GM18907 (cell line): ENCODE data around the gene GLE1.

Experiments
- ATAC-seq: cut with Tn5 transposase; IDR thresholded peaks from one replicate; pipeline ENCODE4 v1.9.1; 2021; ENCODE audit warnings: mild to moderate bottlenecking, moderate library complexity; ENCODE audit not compliant: unreplicated experiment

The GLE1 gene, protein sequence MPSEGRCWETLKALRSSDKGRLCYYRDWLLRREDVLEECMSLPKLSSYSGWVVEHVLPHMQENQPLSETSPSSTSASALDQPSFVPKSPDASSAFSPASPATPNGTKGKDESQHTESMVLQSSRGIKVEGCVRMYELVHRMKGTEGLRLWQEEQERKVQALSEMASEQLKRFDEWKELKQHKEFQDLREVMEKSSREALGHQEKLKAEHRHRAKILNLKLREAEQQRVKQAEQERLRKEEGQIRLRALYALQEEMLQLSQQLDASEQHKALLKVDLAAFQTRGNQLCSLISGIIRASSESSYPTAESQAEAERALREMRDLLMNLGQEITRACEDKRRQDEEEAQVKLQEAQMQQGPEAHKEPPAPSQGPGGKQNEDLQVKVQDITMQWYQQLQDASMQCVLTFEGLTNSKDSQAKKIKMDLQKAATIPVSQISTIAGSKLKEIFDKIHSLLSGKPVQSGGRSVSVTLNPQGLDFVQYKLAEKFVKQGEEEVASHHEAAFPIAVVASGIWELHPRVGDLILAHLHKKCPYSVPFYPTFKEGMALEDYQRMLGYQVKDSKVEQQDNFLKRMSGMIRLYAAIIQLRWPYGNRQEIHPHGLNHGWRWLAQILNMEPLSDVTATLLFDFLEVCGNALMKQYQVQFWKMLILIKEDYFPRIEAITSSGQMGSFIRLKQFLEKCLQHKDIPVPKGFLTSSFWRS

DNA sequence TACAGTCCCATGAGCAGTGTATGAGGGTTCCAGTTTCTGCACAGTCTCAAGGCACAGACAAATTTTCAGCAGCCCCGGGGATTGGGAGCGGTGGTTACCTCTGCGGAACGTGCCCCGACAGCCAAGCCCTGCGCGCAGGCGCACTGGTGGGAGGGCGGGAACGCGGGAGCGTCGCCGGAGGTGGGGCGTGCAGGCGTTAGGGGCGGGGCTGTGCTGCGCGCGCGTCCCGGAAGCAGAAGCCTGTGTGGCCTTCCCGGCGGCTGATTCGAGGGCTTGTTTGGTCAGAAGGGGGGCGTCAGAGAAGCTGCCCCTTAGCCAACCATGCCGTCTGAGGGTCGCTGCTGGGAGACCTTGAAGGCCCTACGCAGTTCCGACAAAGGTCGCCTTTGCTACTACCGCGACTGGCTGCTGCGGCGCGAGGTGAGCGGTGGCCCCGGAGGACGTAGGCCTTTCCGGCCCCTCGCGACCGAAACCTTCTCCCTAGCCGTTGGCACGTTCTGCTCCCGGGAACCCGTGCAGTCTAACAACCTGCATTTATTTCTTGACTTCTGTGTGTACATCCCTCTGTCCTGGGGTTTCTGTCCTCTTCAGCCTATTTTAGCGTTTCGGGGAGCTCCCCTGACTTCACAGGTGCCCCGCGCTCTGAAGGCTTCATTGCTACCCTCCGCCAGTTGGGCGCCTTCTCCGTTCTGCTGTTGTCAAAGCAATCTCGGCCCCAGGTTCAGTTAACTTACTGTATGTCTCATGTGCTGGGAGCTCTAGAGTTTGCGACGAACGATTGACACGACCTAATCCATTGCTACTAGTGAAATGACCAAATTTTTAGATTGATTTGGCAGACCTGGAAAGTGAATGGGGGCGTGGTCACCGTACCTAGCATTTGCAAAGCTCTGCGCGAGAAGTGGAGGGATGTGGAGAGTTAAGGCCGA is at the start of gene GLE1:
GLE1 (plus strand) TSS at position 235 of the 929 bp plus-strand sequence; CDS start at position 322, 87 bp downstream.
- peak; percentile 78 for ATAC-seq

DNA sequence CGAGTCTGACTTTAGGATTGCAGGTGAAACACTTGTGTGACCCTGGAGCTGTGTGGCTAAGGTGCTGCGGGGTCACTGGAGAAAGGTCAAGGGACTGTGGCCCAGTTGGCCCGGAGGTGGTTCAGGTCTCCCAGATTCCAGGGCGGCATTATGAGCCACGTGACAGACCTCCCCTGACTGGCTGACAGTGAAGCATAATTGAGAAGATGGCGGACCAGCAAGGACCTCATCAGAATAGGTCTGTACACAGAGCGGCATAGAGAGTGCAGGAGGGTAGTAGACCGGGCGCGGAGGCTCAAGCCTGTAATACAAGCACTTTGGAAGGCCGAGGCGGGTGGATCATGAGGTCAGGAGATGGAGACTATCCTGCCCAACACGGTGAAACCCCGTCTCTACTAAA is 49.5 kb upstream of the GLE1 start:
- no peak for ATAC-seq

DNA sequence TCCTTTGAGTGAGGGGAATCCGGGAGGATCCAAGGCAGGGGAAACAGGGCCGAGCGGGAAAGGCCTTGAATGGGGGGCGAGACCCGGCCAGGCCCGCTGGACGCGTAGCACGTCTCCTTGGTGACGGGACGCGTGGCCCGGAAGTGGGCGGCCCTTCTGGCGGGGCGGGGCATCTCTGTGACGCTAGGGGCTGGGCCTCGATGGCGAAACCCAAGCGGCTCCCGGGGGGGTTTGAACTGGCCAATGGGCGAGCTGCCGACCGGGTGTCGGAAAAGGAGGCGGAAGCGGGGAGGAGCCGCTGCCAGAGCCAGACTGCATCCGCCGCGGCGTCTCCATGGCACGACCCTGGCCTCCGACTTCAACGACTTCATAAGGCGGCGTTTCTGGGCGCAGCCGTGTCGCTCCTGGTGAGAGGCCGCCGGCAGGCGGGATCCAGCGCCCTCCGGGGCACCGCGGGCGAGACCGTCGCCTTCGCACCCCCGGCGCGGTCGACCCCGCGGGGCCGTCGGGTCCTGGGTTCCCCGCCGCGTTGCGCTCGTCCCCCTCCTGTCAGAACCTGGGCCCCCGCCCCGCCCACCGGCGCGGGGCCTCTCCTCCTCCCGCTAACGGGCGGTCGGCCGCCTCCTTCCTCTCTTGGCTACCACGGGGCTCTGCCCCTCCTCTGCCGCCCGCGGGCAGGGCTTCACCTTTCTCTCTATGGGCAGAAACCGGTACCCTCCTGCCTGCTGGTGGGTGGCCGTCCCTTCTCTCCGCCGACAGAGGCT is 48.5 kb upstream of the GLE1 start, which contains the start of gene ODF2:
ODF2 (plus strand) TSS at position 158 of the 764 bp plus-strand sequence; CDS start at position 244, 86 bp downstream.
- peak; percentile 89 for ATAC-seq

- peak; percentile 52 for ATAC-seq
Observed at GRCh38 chr9:128456613-128457061, 47.9 kb upstream of the GLE1 start.

DNA sequence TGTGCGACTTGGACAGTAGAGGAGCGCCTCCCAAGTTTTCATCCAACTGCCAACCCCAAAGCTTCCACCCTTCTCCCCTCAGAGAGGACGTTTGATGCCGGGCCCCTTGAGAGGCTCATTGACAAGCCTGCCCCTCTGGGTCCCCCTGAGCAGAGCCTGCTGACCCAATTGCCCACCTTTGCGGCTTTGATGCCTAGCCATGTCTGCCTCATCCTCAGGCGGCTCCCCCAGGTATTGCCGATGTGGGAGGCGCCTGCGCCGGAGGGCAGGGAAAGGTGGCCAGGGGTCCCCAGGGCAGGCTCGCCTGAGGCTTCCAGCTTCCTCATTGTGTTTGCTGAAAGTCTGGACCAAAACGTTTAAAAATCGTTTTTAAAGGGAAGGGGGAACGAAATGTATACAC is 47.3 kb upstream of the GLE1 start:
- no peak for ATAC-seq

DNA sequence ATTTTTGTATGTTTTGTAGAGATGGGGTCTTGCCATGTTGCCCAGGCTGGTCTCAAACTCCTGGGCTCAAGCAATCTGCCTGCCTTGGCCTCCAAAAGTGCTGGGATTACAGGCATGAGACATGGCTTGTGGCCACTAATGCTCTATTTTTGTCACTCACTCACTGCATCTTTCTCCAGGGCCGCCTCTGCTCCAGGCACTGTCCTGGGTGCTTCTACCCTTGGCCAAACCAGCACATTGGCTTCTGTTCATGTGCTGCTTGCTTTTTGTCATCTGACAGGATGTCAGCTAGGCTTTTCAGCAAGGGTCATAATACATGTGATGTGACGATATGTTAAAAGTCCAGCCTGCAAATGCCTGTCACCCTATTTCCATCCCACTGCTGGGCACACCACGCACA is 45.5 kb upstream of the GLE1 start:
- no peak for ATAC-seq

DNA sequence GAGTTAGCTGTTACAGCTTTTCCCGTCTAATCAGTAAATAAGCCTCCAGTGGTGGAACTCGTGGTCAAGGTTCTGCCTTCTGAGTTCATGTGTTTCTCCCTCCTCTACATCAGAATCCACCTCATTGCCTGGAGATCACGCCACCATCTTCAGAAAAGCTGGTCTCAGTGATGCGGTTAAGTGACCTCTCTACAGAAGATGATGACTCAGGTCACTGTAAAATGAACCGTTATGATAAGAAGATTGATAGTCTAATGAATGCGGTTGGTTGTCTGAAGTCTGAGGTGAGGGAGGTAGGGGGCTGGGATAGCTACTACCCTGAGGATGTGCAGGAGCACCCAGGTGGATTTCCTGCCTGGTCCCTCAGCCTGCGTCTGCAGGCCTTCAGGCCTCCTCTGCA is 35.4 kb upstream of the GLE1 start:
- ATAC-seq, result no peak

- ATAC-seq, result no peak
Observed at GRCh38 chr9:128470560-128470959, 34.0 kb upstream of the GLE1 start.

DNA sequence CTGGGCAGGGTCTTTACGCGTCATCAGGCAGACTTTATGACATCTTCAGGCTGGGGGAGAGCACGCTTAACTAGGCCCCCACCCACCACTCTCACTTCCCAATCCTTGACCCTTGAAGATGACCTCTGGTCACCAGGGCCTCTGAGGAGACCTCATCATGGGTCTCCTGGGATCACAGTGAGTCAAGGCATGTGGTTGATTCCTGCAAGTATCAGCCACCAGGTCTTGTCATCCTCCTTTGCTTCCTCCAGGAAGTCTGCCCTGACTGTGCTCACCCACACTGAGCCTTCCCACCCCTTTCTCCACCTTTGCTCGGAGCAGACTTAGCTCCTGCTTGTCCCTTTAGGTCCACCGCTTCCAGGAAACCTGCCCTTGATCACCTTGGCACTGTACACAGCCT is 31.4 kb upstream of the GLE1 start:
- ATAC-seq, result no peak

DNA sequence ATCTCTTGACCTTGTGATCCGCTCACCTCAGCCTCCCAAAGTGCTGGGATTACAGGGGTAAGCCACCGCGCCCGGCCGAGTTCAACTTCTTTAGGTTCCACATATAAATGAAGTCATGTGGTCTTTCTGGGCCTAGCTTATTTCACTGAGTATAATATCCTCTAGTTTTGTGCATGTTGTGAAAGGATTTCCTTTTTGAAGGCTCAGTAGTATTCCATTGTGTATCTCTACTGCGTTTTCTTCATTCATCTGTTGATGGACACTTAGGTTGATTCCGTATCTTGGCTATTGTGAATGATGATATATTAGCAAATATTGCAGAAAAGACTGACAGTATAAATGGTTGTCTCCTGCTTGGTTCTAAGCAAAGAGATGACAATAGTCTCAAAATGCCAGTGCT is 28.7 kb upstream of the GLE1 start:
- no peak for ATAC-seq

GRCh38 chr9:128479262-128479661 is 25.3 kb upstream of the GLE1 start:
- ATAC-seq, result no peak

DNA sequence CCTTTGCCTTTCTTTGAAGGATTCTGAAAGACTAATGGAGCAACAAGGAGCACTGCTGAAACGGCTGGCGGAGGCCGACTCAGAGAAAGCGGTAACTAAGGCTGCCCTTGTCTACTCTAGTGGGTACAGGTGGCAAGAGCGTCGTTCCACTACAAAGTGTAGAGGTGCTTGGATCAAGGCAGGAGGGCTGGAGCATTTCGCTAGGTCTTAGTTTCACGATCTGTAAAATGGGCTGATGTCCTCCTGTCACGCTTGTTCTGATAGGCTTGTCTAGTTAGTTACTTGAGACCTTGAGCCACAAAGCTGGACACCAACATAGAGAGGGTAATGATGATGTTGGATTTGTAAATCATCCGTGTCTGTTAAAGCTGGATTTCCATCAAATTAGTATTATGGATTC is 23.0 kb upstream of the GLE1 start:
- ATAC-seq, result no peak

DNA sequence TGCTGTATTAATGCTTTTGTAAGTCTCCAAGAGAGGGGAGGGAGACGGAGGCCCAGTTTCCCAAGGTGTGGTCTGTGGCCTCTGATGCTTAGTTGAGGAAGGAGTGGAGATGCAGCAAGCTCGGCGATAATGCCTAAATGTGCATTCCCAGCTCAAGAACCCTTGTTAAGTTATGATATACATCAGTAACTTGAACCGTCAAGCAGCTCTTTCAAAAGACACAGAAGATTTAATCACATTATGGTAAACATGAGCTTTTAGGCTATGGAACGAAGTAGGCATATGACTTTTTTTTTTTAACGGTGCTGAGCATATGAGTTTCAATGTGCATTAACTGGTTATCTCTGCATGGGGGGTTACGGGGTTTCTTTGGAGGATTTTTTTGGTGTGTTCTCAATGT is 22.3 kb upstream of the GLE1 start:
- no peak for ATAC-seq

- ATAC-seq, result no peak
Observed at GRCh38 chr9:128484686-128485413, 19.7 kb upstream of the GLE1 start.

DNA sequence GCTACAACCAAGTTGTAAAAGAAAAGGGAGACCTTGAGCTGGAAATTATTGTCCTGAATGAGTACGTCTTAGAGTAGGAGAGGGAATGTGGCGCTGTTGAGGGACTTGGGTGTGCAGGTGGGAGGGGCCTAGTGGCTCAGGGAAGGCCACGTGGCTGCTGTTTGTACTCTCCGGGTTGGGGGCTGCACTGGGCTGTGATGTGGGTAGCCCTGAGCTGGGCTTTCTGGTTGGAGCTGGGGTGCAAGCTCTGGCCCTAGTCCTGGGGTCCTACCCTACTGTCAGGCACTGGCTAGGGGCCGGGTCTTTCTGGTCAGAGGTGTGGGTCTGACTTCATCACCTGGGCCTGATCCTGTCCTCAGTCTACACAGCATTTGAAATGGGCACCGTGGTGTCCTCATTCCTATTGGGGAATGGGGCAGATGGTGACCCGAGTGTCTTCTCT is 19.1 kb upstream of the GLE1 start:
- ATAC-seq, result no peak

DNA sequence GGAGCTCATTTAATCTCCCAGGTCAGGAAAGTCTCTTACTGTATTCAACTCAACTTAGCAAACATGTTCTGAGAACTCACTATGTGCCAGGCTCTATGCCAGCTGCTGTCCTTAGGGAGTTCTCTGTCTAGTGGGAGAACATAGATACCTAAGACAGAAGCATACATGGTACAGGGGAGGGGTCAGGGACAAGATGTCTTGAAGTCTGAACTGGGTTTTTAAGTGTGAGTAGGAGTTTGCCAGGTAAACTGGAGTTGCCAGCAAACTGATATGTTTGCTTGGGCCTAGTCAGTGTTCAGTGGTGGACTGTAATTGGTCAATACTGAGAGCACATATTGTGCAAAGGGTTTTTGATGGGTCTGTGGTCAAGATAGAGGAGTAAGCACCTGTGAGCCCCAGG is 18.3 kb upstream of the GLE1 start:
- no peak for ATAC-seq

GRCh38 chr9:128493424-128493823 is 11.1 kb upstream of the GLE1 start:
- ATAC-seq, result no peak

DNA sequence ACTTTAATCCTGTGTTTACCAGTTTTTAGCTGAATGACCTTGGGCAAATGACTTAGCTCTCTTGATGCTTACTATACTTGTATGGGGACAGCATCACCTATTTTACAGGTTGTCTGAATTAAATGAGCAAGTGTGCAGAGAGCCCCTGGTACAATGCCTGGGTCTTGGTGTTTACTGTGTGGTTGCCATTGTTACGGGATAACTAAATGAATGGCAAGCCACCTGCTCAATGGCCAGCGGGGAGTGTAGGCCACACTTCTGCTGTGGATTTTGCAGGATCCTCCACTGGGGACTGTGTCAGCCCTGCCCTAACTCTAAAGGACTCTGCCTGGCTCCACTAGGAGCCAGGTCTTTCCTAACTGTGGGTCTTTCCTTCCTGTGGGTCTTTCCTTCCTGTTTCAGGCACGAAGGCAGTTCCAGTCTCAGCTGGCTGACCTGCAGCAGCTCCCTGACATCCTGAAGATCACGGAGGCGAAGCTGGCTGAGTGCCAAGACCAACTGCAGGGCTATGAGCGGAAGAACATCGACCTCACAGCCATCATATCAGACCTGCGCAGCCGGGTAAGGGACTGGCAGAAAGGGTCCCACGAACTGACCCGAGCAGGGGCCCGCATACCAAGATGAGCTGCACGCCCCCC is 10.3 kb upstream of the GLE1 start:
- no peak for ATAC-seq

DNA sequence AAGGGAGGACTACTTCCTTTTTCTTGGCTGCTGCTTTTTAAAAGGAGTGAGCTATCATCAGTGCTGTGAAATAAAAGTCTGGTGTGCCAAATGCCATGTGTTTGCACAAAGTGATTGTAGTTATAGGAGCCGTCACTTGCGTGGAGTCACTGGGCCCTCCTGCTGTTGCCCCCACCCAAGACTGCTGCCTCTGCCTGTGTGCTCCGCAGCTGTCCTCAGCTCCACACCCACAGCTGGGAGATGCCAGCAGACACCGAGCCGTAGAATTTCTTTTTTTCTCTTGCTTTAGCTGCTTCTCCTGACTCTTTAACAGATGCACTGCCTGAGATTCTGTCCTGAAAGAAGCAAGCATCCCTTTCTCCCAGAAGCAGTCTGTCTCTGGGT is 9.8 kb upstream of the GLE1 start:
- ATAC-seq, result no peak
